Measurements from ENCODE around the gene LRP1B.
"Not testable (repeated sequence)": the region's sequence is repeated elsewhere in the genome, so short reads cannot be mapped to it uniquely, and the experiment has no call there.

Gene LRP1B

GRCh38 chr2:142100970-142101369 lies 29.8 kb downstream of the LRP1B start:
- no peak for DNase-seq (ENCODE audit: low spot score)

GRCh38 chr2:142100139-142100873 lies 30.5 kb downstream of the LRP1B start:
- DNase-seq (ENCODE audit: low spot score), result no peak

- DNase-seq (ENCODE audit: low spot score), result no peak
Measured at GRCh38 chr2:142097711-142098110, 33.1 kb downstream of the LRP1B start.

- no peak for DNase-seq (ENCODE audit: low spot score)
Measured at GRCh38 chr2:142095647-142096046, 35.2 kb downstream of the LRP1B start.

GRCh38 chr2:142094233-142094632 lies 36.6 kb downstream of the LRP1B start:
- no peak for DNase-seq (ENCODE audit: low spot score)

GRCh38 chr2:142088058-142088568 lies 42.7 kb downstream of the LRP1B start:
- DNase-seq (ENCODE audit: low spot score), result no peak

GRCh38 chr2:142087585-142087984 lies 43.2 kb downstream of the LRP1B start:
- DNase-seq (ENCODE audit: low spot score), result not testable (repeated sequence)

GRCh38 chr2:142082368-142082767 lies 48.4 kb downstream of the LRP1B start:
- DNase-seq (ENCODE audit: low spot score), result no peak

- DNase-seq (ENCODE audit: low spot score), result no peak
Measured at GRCh38 chr2:142076317-142076716, 54.5 kb downstream of the LRP1B start.

- no peak for DNase-seq (ENCODE audit: low spot score)
Measured at GRCh38 chr2:142075826-142076225, 55.0 kb downstream of the LRP1B start.

GRCh38 chr2:142069251-142069888 lies 61.4 kb downstream of the LRP1B start:
- DNase-seq (ENCODE audit: low spot score), result no peak

- DNase-seq (ENCODE audit: low spot score), result no peak
Measured at GRCh38 chr2:142065700-142066099, 65.1 kb downstream of the LRP1B start.

GRCh38 chr2:142065156-142065555 lies 65.7 kb downstream of the LRP1B start:
- DNase-seq (ENCODE audit: low spot score), result no peak

- no peak for DNase-seq (ENCODE audit: low spot score)
Measured at GRCh38 chr2:142061733-142062132, 69.1 kb downstream of the LRP1B start.

GRCh38 chr2:142058149-142058548 lies 72.7 kb downstream of the LRP1B start:
- DNase-seq (ENCODE audit: low spot score), result no peak

- DNase-seq (ENCODE audit: low spot score), result no peak
Measured at GRCh38 chr2:142056784-142057183, 74.0 kb downstream of the LRP1B start.

- no peak for DNase-seq (ENCODE audit: low spot score)
Measured at GRCh38 chr2:142052220-142052863, 78.5 kb downstream of the LRP1B start.

- DNase-seq (ENCODE audit: low spot score), result no peak
Measured at GRCh38 chr2:142048581-142048980, 82.2 kb downstream of the LRP1B start.

GRCh38 chr2:142045641-142046040 lies 85.2 kb downstream of the LRP1B start:
- DNase-seq (ENCODE audit: low spot score), result no peak

- no peak for DNase-seq (ENCODE audit: low spot score)
Measured at GRCh38 chr2:142044197-142044596, 86.6 kb downstream of the LRP1B start.

- DNase-seq (ENCODE audit: low spot score), result no peak
Measured at GRCh38 chr2:142042536-142043199, 88.1 kb downstream of the LRP1B start.

GRCh38 chr2:142041996-142042395 lies 88.8 kb downstream of the LRP1B start:
- DNase-seq (ENCODE audit: low spot score), result no peak

GRCh38 chr2:142041105-142041504 lies 89.7 kb downstream of the LRP1B start:
- no peak for DNase-seq (ENCODE audit: low spot score)
